DMS79 (cell line): ENCODE measurements around the gene SASH1.

Experiments used
- DNase-seq: peaks from one replicate; lab custom pipeline; 2025; lab: John Stamatoyannopoulos, UW

SASH1 gene

GRCh38 chr6:148457843-148458159, 115.2 kb downstream of the SASH1 start:
- DNase-seq: no peak

GRCh38 chr6:148459238-148459637, 116.6 kb downstream of the SASH1 start:
- no peak for DNase-seq

- no peak for DNase-seq
Observed at GRCh38 chr6:148460876-148461646, 118.4 kb downstream of the SASH1 start.

GRCh38 chr6:148461986-148462577, 119.4 kb downstream of the SASH1 start:
- no peak for DNase-seq

GRCh38 chr6:148463671-148464070, 121.0 kb downstream of the SASH1 start:
- DNase-seq: no peak

- peak; percentile 3 for DNase-seq
Observed at GRCh38 chr6:148464319-148465010, 121.8 kb downstream of the SASH1 start.

- DNase-seq: no peak
Observed at GRCh38 chr6:148465011-148465335, 122.3 kb downstream of the SASH1 start.

GRCh38 chr6:148465670-148466069, 123.0 kb downstream of the SASH1 start:
- no peak for DNase-seq

- DNase-seq: no peak
Observed at GRCh38 chr6:148466158-148466557, 123.5 kb downstream of the SASH1 start.

- DNase-seq: no peak
Observed at GRCh38 chr6:148467926-148468325, 125.3 kb downstream of the SASH1 start.

- no peak for DNase-seq
Observed at GRCh38 chr6:148470156-148470555, 127.5 kb downstream of the SASH1 start.

GRCh38 chr6:148470606-148471465, 128.2 kb downstream of the SASH1 start:
- no peak for DNase-seq

- DNase-seq: no peak
Observed at GRCh38 chr6:148471624-148472159, 129.1 kb downstream of the SASH1 start.

GRCh38 chr6:148472171-148473105, 129.8 kb downstream of the SASH1 start:
- no peak for DNase-seq

GRCh38 chr6:148479497-148479896, 136.9 kb downstream of the SASH1 start:
- no peak for DNase-seq

GRCh38 chr6:148487461-148487860, 144.8 kb downstream of the SASH1 start:
- DNase-seq: no peak

- DNase-seq: no peak
Observed at GRCh38 chr6:148491638-148492251, 149.1 kb downstream of the SASH1 start.

- no peak for DNase-seq
Observed at GRCh38 chr6:148492654-148493290, 150.1 kb downstream of the SASH1 start.

GRCh38 chr6:148493424-148493823, 150.8 kb downstream of the SASH1 start:
- DNase-seq: no peak

GRCh38 chr6:148494226-148494625, 151.6 kb downstream of the SASH1 start:
- DNase-seq: no peak
